Heart left ventricle (tissue), 16 donors: ENCODE results near the gene PRKCSH. TPM values are rescaled to one million over a fixed set of nuclear protein-coding genes. Genes with fewer than 3 reads are reported as not detected.

Experiments
- ATAC-seq, 4 donors: fragments of 200-7000 bp; cut with Tn5 transposase; one replicate each; pipeline ENCODE4 v1.9.1; 2020 to 2022; ENCODE audit warnings: moderate library complexity in 4 of 4, mild to moderate bottlenecking in 3 of 4, moderate number of reproducible peaks in 1 of 4
- DNase-seq, 5 donors: peaks; one replicate each; pipeline ENCODE4 v3.0.0-alpha.2; 2020
- H3K27ac ChIP-seq, 12 donors: fragments of 200-600 bp; sonication (generic) in 4 of 12; one replicate each; pipeline versions ENCODE4 v1.5.0 to v1.8.0; 2016 to 2022; ENCODE audit warnings: mild to moderate bottlenecking in 2 of 12
- H3K27me3 ChIP-seq, 9 donors: fragments of 200-600 bp; sonication (generic) in 2 of 9; one replicate each; pipeline versions ENCODE4 v1.5.1 to v1.8.0; 2016 to 2022; ENCODE audit warnings: mild to moderate bottlenecking in 3 of 9
- H3K36me3 ChIP-seq, 9 donors: fragments of 200-600 bp; sonication (generic) in 2 of 9; one replicate each; pipeline versions ENCODE4 v1.5.0 to v1.8.0; 2018 to 2022; ENCODE audit warnings: mild to moderate bottlenecking in 2 of 9
- H3K4me1 ChIP-seq, 12 donors: fragments of 200-600 bp; sonication (generic) in 4 of 12; one replicate each; pipeline versions ENCODE4 v1.5.0 to v1.8.0; 2016 to 2022; ENCODE audit warnings: mild to moderate bottlenecking in 3 of 12
- H3K4me3 ChIP-seq, 12 donors: fragments of 200-600 bp; sonication (generic) in 4 of 12; one replicate each; pipeline versions ENCODE4 v1.5.0 to v1.8.0; 2017 to 2022; ENCODE audit warnings: mild to moderate bottlenecking in 9 of 12, moderate library complexity in 4 of 12
- H3K9me3 ChIP-seq, 12 donors: fragments of 200-600 bp; sonication (generic) in 4 of 12; one replicate each; pipeline versions ENCODE4 v1.5.0 to v1.8.0; 2016 to 2022; ENCODE audit warnings: mild to moderate bottlenecking in 1 of 12
- POLR2A ChIP-seq, 2 donors: fragments of 450-650 bp; IDR thresholded peaks; one replicate each; pipeline ENCODE4 v1.6.1; 2017; ENCODE audit warnings: antibody characterized with exemption in 2 of 2, mild to moderate bottlenecking in 2 of 2, moderate library complexity in 2 of 2
- WGBS, 4 donors: extraction: QIAGEN DNeasy Blood & Tissue Kit in 2 of 4; methylation state at CpG; one replicate each; pipeline versions ENCODE4 v1.1.5 to v1.1.7; 2013 to 2018; 5-methylcytosine and 5-hydroxymethylcytosine counted together
- intact Hi-C, 10 donors: fragments of 100-400 bp; cut with DNase I; formaldehyde crosslinking; loops; one replicate each; pipeline versions ENCODE4 v1.11.1 to v1.14.2; 2022
- microRNA-seq, 4 donors: library from miRNA; unstranded; fragments of <30 nt; microRNA quantifications; one replicate each; pipeline versions ENCODE4 to v1.2.0, GENCODE V29; 2017 to 2020
- polyA plus RNA-seq, 2 donors: library from polyadenylated mRNA; stranded (reverse); fragments of 200-250 nt; gene quantifications; one replicate each; pipeline ENCODE4 v1.2.3, GENCODE V29; 2013
- total RNA-seq, 9 donors: library from RNA; depleted of rRNA in 2 of 9; stranded (reverse); fragments of >200 nt in 2 of 9; fragmentation: NEBNext Ultra II Directional in 3 of 9; extraction: Animal tissue kit (Norgen Biotek cat#: 25700) in 3 of 9; gene quantifications; one replicate each; pipeline versions ENCODE4 v1.1.0 to v1.2.4, GENCODE V29; 2016 to 2023
- TF ChIP-seq, protein P1 (sequence below), 12 donors: fragments of 200-600 bp; sonication (generic) in 4 of 12; IDR thresholded peaks; one replicate each; pipeline versions ENCODE4 v1.5.0 to v1.8.0; 2018 to 2022; ENCODE audit warnings: antibody characterized with exemption in 12 of 12, mild to moderate bottlenecking in 5 of 12
- donor health status: ischemic (EF 13 %, LVEDD 7.1; RV severe dilation, severe dysfunction).
- donor health status: healthy with polysubstance abuse.
- donor health status: DM: no; HTN: yes; CAD: no.
- donor health status: DM: no; HTN: no; CAD: no.
- donor health status: ischemic (EF 25% LVEDD 6.9; RV normal size, moderate dysfunction).
- donor health status: ischemic (EF 25% LVEDD 5.7; RV mildly dilated, moderate dysfunction).
- donor health status: healthy.
- donor health status: DM: yes; HTN: yes; CAD: no.
- donor health status: ischemic (EF 35%, LVEDD 5.7; RV mildly dilated, moderate dysfunction).
- donor health status: nonischemic (EF 11% LVEDD 7.7; RV severe dilation, severe dysfunction).
- donor health status: DM: yes; HTN: yes; CAD: no.
- donor health status: PGD.
- donor health status: ischemic (EF 29% LVEDD 5.4; RV normal size, mild dysfunction).
- donor health status: nonischemic (EF 23%, LVEDD 6.1; RV moderate dilation, normal function).

The PRKCSH gene
- total and polyA plus RNA-seq, 11 donors: 69.3 to 210 (median 107) TPM

DNA sequence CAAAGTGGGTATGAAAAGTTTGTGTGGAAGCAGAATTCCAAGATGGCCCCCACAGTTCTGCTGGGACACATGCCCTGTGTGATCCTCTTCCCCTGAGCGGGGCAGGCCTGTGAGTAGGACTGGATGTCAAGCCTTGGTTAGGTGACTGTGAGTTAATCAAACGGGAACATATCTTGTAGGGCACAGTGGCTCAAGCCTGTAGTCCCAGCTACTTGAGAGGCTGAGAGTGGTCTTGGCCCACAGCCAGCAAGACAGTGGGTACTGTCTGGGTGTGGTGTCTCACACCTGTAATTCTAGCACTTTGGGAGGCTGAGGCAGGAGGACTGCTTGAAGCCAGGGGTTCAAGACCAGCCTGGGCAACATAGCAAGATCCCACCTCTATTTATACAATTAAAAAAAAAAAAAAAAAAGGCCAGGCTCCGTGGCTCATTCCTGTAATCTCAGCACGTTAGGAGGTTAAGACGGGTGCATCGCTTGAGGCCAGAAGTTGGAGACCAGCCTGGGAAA, 63.8 kb downstream of the PRKCSH start:
- peaks cover 0 to 32% (median 19%) of the 10 kb centered on the region in 9 donors for H3K36me3 ChIP-seq
- intact Hi-C loops: loop anchor here in 3 of 10 donors (5.0 to 10.0 kb wide), 2 partner anchors 86 to 88 kb away; no protein-coding TSS in a partner anchor

DNA sequence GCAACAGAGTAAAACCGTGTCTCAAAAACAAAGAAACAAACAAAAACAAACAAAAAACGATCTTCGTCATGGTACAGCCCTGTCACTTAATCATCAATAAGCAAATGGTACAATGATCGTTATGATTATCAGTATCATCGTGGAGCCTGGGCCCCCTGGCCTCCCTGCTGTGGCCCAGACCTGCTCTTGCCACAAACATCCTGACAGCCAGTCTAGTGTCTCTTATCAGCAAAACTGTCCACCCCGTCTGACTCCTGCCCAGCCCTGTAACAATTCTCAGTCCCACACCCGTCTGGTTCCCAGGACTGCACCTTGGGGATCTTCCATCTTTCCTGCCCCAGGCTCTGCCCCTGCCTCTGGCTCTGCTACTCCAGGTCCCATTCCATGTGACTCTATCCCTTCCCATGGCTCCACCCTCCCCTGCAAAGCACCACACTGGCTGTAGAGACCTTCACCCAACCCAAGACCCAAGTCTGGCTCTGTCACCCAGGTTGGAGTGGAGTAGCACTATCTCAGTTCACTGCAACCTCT, 64.5 kb downstream of the PRKCSH start:
- TF ChIP-seq, protein P1, sequence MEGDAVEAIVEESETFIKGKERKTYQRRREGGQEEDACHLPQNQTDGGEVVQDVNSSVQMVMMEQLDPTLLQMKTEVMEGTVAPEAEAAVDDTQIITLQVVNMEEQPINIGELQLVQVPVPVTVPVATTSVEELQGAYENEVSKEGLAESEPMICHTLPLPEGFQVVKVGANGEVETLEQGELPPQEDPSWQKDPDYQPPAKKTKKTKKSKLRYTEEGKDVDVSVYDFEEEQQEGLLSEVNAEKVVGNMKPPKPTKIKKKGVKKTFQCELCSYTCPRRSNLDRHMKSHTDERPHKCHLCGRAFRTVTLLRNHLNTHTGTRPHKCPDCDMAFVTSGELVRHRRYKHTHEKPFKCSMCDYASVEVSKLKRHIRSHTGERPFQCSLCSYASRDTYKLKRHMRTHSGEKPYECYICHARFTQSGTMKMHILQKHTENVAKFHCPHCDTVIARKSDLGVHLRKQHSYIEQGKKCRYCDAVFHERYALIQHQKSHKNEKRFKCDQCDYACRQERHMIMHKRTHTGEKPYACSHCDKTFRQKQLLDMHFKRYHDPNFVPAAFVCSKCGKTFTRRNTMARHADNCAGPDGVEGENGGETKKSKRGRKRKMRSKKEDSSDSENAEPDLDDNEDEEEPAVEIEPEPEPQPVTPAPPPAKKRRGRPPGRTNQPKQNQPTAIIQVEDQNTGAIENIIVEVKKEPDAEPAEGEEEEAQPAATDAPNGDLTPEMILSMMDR (IDR thresholded peaks at IDR 0.05): no peak
- TF ChIP-seq POLR2A (IDR thresholded peaks at IDR 0.05): no peak
- intact Hi-C loops: loop anchor here in 4 of 10 donors (5.0 to 10.0 kb wide), 3 partner anchors 85 to 95 kb away; partner anchors contain the start of gene ZNF627 (in 1 of the 4)
- Histone ChIP-seq H3K27me3 (no peaks in the 10 kb centered on the region), H3K9me3 (no peaks in the 10 kb centered on the region), H3K36me3 (peaks cover 0 to 27% (median 13%) of the 10 kb centered on the region in 9 donors), H3K27ac (no peak overlapping the region), H3K4me3 (no peak overlapping the region), H3K4me1 (peaks cover 0 to 6% (median 0%) of the 10 kb centered on the region in 12 donors)
- DNase-seq (no peak), ATAC-seq (no peak)
- 65 to 70% (median 68%) methylated on average over 7 of the region's 7 CpGs for WGBS, 4 donors

More for the DNA sequence above, 63.8 kb downstream of the PRKCSH start:
- no peak for ATAC-seq
- DNase-seq: no peak
- Histone ChIP-seq H3K9me3 (no peaks in the 10 kb centered on the region), H3K4me1 (no peaks in the 10 kb centered on the region), H3K27ac (no peak overlapping the region), H3K27me3 (no peaks in the 10 kb centered on the region), H3K4me3 (no peak overlapping the region)
- TF ChIP-seq, protein P1 (IDR thresholded peaks at IDR 0.05): no peak
- no peak for TF ChIP-seq POLR2A (IDR thresholded peaks at IDR 0.05)
- WGBS, 4 donors: 79 to 92% (median 90%) methylated on average over 6 of the region's 6 CpGs

Small RNA genes within 50 kb of the gene (microRNA-seq; reads per million reads assigned to microRNA genes)
- gene MIR7974: 0 reads per million in 4 donors

Other genes starting within 250 kb of the PRKCSH start
- 1,000 to 10,000 TPM in 1 of 9 donors, 100 to 1,000 TPM in 8; 232 to 1,831 (median 296) TPM for gene KANK2, start 238.1 kb upstream of the PRKCSH start, total RNA-seq
- gene KANK2, start 238.1 kb upstream of the PRKCSH start, polyA plus RNA-seq: 100 to 1,000 TPM; 275 to 281 TPM
- 1 to 10 TPM in 1 of 9 donors, not detected in 8; 6.3 TPM for gene ANGPTL8, start 196.0 kb upstream of the PRKCSH start, total RNA-seq
- gene ANGPTL8, start 196.0 kb upstream of the PRKCSH start, polyA plus RNA-seq: 10 to 100 TPM in 1 of 2 donors, under 1 TPM in 1; 0.61 to 10.2 TPM
- gene DOCK6, start 173.1 kb upstream of the PRKCSH start, total RNA-seq: 10 to 100 TPM; 21.6 to 57.8 (median 39.5) TPM
- 10 to 100 TPM; 25.6 to 36.0 TPM for gene DOCK6, start 173.1 kb upstream of the PRKCSH start, polyA plus RNA-seq
- gene TSPAN16, start 139.5 kb upstream of the PRKCSH start, total RNA-seq: not detected
- not detected for gene TSPAN16, start 139.5 kb upstream of the PRKCSH start, polyA plus RNA-seq
- gene RAB3D, start 96.0 kb upstream of the PRKCSH start, total RNA-seq: 10 to 100 TPM in 3 of 9 donors, 1 to 10 TPM in 6; 5.4 to 15.1 (median 7.4) TPM
- 1 to 10 TPM; 2.5 to 3.9 TPM for gene RAB3D, start 96.0 kb upstream of the PRKCSH start, polyA plus RNA-seq
- gene TMEM205, start 89.4 kb upstream of the PRKCSH start, total RNA-seq: 100 to 1,000 TPM in 3 of 9 donors, 10 to 100 TPM in 6; 68.3 to 372 (median 83.9) TPM
- gene TMEM205, start 89.4 kb upstream of the PRKCSH start, polyA plus RNA-seq: 100 to 1,000 TPM; 106 to 151 TPM
- 10 to 100 TPM; 13.6 to 26.2 (median 21.9) TPM for gene CCDC159, start 89.1 kb upstream of the PRKCSH start, total RNA-seq
- 10 to 100 TPM; 11.5 to 34.9 TPM for gene CCDC159, start 89.1 kb upstream of the PRKCSH start, polyA plus RNA-seq
- 10 to 100 TPM in 6 of 9 donors, 1 to 10 TPM in 3; 4.5 to 24.8 (median 12.5) TPM for gene PLPPR2, start 80.2 kb upstream of the PRKCSH start, total RNA-seq
- 10 to 100 TPM in 1 of 2 donors, 1 to 10 TPM in 1; 8.0 to 10.5 TPM for gene PLPPR2, start 80.2 kb upstream of the PRKCSH start, polyA plus RNA-seq
- gene SWSAP1, start 61.0 kb upstream of the PRKCSH start, total RNA-seq: 1 to 10 TPM in 7 of 9 donors, under 1 TPM in 2; 0.67 to 1.9 (median 1.5) TPM
- gene SWSAP1, start 61.0 kb upstream of the PRKCSH start, polyA plus RNA-seq: 1 to 10 TPM; 1.9 to 2.1 TPM
- 1 to 10 TPM; 4.6 to 7.8 (median 5.7) TPM for gene EPOR, start 51.3 kb upstream of the PRKCSH start, total RNA-seq
- 1 to 10 TPM; 6.1 TPM for gene EPOR, start 51.3 kb upstream of the PRKCSH start, polyA plus RNA-seq
- 1 to 10 TPM; 2.1 to 5.0 (median 4.0) TPM for gene RGL3, start 16.3 kb upstream of the PRKCSH start, total RNA-seq
- gene RGL3, start 16.3 kb upstream of the PRKCSH start, polyA plus RNA-seq: 10 to 100 TPM in 1 of 2 donors, 1 to 10 TPM in 1; 2.2 to 11.3 TPM
- under 1 TPM in 7 of 9 donors, not detected in 2; 0.18 to 0.69 (median 0.31) TPM for gene ODAD3, start 514 bp upstream of the PRKCSH start, total RNA-seq
- under 1 TPM; 0.37 to 0.84 TPM for gene ODAD3, start 514 bp upstream of the PRKCSH start, polyA plus RNA-seq
- under 1 TPM in 8 of 9 donors, not detected in 1; 0.08 to 0.75 (median 0.27) TPM for gene ELAVL3, start 45.4 kb downstream of the PRKCSH start, total RNA-seq
- under 1 TPM; 0.03 to 0.11 TPM for gene ELAVL3, start 45.4 kb downstream of the PRKCSH start, polyA plus RNA-seq
- 1 to 10 TPM; 2.4 to 5.5 (median 3.8) TPM for gene ZNF653, start 70.2 kb downstream of the PRKCSH start, total RNA-seq
- 1 to 10 TPM; 4.0 to 8.9 TPM for gene ZNF653, start 70.2 kb downstream of the PRKCSH start, polyA plus RNA-seq
- gene ECSIT, start 93.5 kb downstream of the PRKCSH start, total RNA-seq: 100 to 1,000 TPM in 8 of 9 donors, 10 to 100 TPM in 1; 69.7 to 207 (median 131) TPM
- 100 to 1,000 TPM; 157 to 242 TPM for gene ECSIT, start 93.5 kb downstream of the PRKCSH start, polyA plus RNA-seq
- gene CNN1, start 103.2 kb downstream of the PRKCSH start, total RNA-seq: 100 to 1,000 TPM in 6 of 9 donors, 10 to 100 TPM in 3; 68.6 to 979 (median 145) TPM
- 100 to 1,000 TPM; 306 to 426 TPM for gene CNN1, start 103.2 kb downstream of the PRKCSH start, polyA plus RNA-seq
- gene ELOF1, start 123.6 kb downstream of the PRKCSH start, total RNA-seq: 10 to 100 TPM; 25.0 to 41.5 (median 27.7) TPM
- 10 to 100 TPM; 47.5 to 70.3 TPM for gene ELOF1, start 123.6 kb downstream of the PRKCSH start, polyA plus RNA-seq
- gene ACP5, start 142.0 kb downstream of the PRKCSH start, total RNA-seq: 10 to 100 TPM in 2 of 9 donors, 1 to 10 TPM in 6, under 1 TPM in 1; 0.56 to 54.1 (median 3.3) TPM
- 1 to 10 TPM; 1.6 to 1.9 TPM for gene ACP5, start 142.0 kb downstream of the PRKCSH start, polyA plus RNA-seq
- 1 to 10 TPM; 3.5 to 9.2 (median 6.0) TPM for gene ZNF627, start 161.8 kb downstream of the PRKCSH start, total RNA-seq
- 1 to 10 TPM; 2.5 to 4.6 TPM for gene ZNF627, start 161.8 kb downstream of the PRKCSH start, polyA plus RNA-seq